GM18505 (cell line): ENCODE results near the gene P4HA1.
"Not testable (repeated sequence)": the region's sequence is repeated elsewhere in the genome, so short reads cannot be mapped to it uniquely, and the experiment has no call there.

Experiments used
- ATAC-seq: cut with Tn5 transposase; IDR thresholded peaks from one replicate; pipeline ENCODE4 v1.9.1; 2021; ENCODE audit not compliant: unreplicated experiment
- POLR2A ChIP-seq: IDR thresholded peaks from 4 replicates; pipeline ENCODE4 v1.6.1; 2011; ENCODE audit warnings: borderline replicate concordance; ENCODE audit not compliant: insufficient read depth, insufficient read length; ENCODE audit errors: extremely low read depth

The P4HA1 gene

GRCh38 chr10:73043766-73044377, 52.8 kb downstream of the P4HA1 start:
- TF ChIP-seq POLR2A, result no peak
- ATAC-seq, result no peak

GRCh38 chr10:73043319-73043718, 53.3 kb downstream of the P4HA1 start:
- no peak for TF ChIP-seq POLR2A
- ATAC-seq, result no peak

GRCh38 chr10:73042130-73042529, 54.5 kb downstream of the P4HA1 start:
- no peak for ATAC-seq
- no peak for TF ChIP-seq POLR2A

- TF ChIP-seq POLR2A, result no peak
- ATAC-seq, result no peak
Measured at GRCh38 chr10:73039635-73040034, 57.0 kb downstream of the P4HA1 start.

GRCh38 chr10:73036285-73036684, 60.4 kb downstream of the P4HA1 start:
- ATAC-seq, result not testable (repeated sequence)

GRCh38 chr10:73032536-73032935, 64.1 kb downstream of the P4HA1 start:
- no peak for TF ChIP-seq POLR2A

GRCh38 chr10:73026623-73027022, 70.0 kb downstream of the P4HA1 start:
- ATAC-seq, result not testable (repeated sequence)

More at GRCh38 chr10:73032536-73032935, 64.1 kb downstream of the P4HA1 start:
- no peak for ATAC-seq

- not testable (repeated sequence) for ATAC-seq
Measured at GRCh38 chr10:73023455-73024070, 73.1 kb downstream of the P4HA1 start.

GRCh38 chr10:73022961-73023360, 73.7 kb downstream of the P4HA1 start:
- ATAC-seq, result not testable (repeated sequence)

- not testable (repeated sequence) for ATAC-seq
Measured at GRCh38 chr10:73021538-73022164, 75.0 kb downstream of the P4HA1 start.

GRCh38 chr10:73021050-73021449, 75.6 kb downstream of the P4HA1 start:
- ATAC-seq, result no peak
- no peak for TF ChIP-seq POLR2A

- TF ChIP-seq POLR2A, result no peak
- no peak for ATAC-seq
Measured at GRCh38 chr10:73019100-73019499, 77.6 kb downstream of the P4HA1 start.

GRCh38 chr10:73018632-73019031, 78.0 kb downstream of the P4HA1 start:
- TF ChIP-seq POLR2A, result no peak
- no peak for ATAC-seq

- no peak for ATAC-seq
- TF ChIP-seq POLR2A, result no peak
Measured at GRCh38 chr10:73017955-73018480, 78.6 kb downstream of the P4HA1 start.
